Heart left ventricle (tissue), 13 donors: Measurements from ENCODE around the gene WWOX.

Experiments
- CTCF ChIP-seq, 12 donors: fragments of 200-600 bp; sonication (generic) in 4 of 12; IDR thresholded peaks; one replicate each; pipeline versions ENCODE4 v1.5.0 to v1.8.0; 2018 to 2022; ENCODE audit warnings: antibody characterized with exemption in 12 of 12, mild to moderate bottlenecking in 5 of 12
- POLR2A ChIP-seq, 2 donors: fragments of 450-650 bp; IDR thresholded peaks; one replicate each; pipeline ENCODE4 v1.6.1; 2017; ENCODE audit warnings: antibody characterized with exemption in 2 of 2, mild to moderate bottlenecking in 2 of 2, moderate library complexity in 2 of 2
- donor health status: ischemic (EF 13 %, LVEDD 7.1; RV severe dilation, severe dysfunction).
- donor health status: DM: no; HTN: yes; CAD: no.
- donor health status: DM: no; HTN: no; CAD: no.
- donor health status: ischemic (EF 25% LVEDD 6.9; RV normal size, moderate dysfunction).
- donor health status: ischemic (EF 25% LVEDD 5.7; RV mildly dilated, moderate dysfunction).
- donor health status: ischemic (EF 35%, LVEDD 5.7; RV mildly dilated, moderate dysfunction).
- donor health status: nonischemic (EF 11% LVEDD 7.7; RV severe dilation, severe dysfunction).
- donor health status: DM: yes; HTN: yes; CAD: no.
- donor health status: PGD.
- donor health status: ischemic (EF 29% LVEDD 5.4; RV normal size, mild dysfunction).
- donor health status: nonischemic (EF 23%, LVEDD 6.1; RV moderate dilation, normal function).

DNA sequence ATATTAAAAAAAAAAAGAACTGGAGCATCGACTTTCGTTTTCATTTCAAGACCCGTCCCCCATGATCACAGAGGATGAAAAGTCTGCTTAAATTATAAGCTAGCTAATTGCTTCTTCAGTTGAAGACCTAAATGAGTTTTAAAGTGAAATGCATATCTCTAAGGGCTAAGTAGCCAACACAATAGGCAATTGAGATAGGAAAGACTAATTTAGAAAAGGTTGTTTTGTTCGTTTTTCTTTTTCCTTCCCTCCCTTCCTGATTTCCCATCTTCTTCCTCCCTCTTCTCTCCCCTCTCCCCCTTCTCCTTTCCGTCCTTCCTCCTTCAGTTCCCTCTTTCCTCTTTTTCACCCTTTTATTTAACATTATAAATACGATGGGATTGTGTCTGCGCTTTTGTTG, 377.2 kb downstream of the WWOX start:
- no peak for TF ChIP-seq CTCF (IDR thresholded peaks at IDR 0.05)
- TF ChIP-seq POLR2A (IDR thresholded peaks at IDR 0.05): no peak
